ENCODE measurements around the gene MED4. TPM values are rescaled to one million over a fixed set of nuclear protein-coding genes. Genes with fewer than 3 reads are reported as not detected.
A peak's percentile ranks its signal among the peaks of the same experiment; 100 is the strongest.

MED4 gene
- total RNA-seq, 2 donors from 2014 or later = 43.6 to 47.6 TPM

DNA sequence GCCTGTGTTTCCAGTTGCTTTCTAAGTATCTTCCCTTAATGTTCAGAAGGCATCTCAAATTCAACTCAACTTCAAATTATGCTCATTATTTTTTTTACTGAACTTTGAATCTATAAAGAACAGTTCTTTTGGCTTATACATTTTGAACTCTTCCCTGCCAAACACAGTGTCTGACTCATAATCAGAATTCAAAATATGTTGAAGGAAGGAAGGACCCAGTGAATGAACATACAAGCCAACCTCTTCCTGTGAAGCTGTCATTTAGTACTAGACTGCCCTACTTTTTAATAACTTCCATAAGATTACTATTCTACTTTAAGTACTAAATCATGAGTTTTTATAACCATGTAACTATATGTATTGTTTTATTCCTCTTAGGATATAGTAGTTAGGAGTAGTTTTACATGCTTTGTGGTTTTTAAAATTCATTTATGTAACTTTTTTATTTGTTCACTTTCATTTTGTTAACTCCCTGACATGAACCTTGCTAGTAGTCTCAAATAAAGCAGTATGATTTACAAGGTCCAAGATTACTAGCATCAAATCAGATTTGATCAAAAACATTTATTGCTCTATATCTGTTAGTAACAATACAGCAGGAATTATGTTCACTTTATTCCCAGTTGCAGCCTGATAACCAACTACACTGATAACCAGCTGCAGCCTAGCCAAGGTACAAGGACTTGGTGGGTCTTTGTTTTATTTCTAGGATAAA is 51.0 kb downstream of the MED4 start:
- intact Hi-C loops (cut with DNase I, micrococcal nuclease) = no loop called here

GRCh38 chr13:48042894-48043293 is 52.0 kb downstream of the MED4 start:
- intact Hi-C loops (cut with DNase I, micrococcal nuclease) = no loop called here
- ATAC-seq (peak; percentile 65), DNase-seq (no peak)

More for the DNA sequence above, 51.0 kb downstream of the MED4 start:
- ATAC-seq (peak; percentile 50), DNase-seq (no peak)

- DNase-seq (no peak), ATAC-seq (no peak)
- intact Hi-C loops (cut with DNase I, micrococcal nuclease) = no loop called here
Measured at GRCh38 chr13:48040896-48041295, 54.0 kb downstream of the MED4 start.

DNA sequence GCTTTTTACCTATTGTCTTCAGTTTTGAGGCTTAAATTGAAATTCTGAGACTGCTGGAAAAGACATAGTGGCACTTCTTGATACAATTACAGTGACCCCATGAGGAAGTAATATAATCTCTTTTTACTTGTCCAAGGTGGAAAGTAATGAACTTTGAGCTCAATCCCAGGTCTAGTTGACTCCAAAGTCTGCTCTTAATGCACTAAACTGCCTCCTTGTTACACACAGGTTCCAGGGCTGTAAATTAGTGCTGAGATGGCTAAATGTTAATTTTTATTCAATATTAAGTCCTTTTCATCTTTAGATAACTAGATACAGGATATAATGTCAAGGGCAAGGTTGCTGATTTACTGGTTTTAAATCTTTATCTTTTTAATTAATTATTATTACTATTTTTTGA is 54.9 kb downstream of the MED4 start:
- ATAC-seq = peak; percentile 43
- intact Hi-C loops (cut with DNase I, micrococcal nuclease) = no loop called here
- no peak for DNase-seq

- peak; percentile 13 for ATAC-seq
- intact Hi-C loops (cut with DNase I, micrococcal nuclease) = no loop called here
- DNase-seq = no peak
Measured at GRCh38 chr13:48038761-48039160, 56.1 kb downstream of the MED4 start.

- intact Hi-C loops (cut with DNase I, micrococcal nuclease) = no loop called here
- peak; percentile 91 to 96 for DNase-seq
- ATAC-seq = peak; percentile 89
Measured at GRCh38 chr13:48037346-48038173, 57.3 kb downstream of the MED4 start, which contains the start of gene NUDT15. TSS of gene NUDT15 (plus strand) at chr13:48037726. CDS start at chr13:48037747, 21 bp downstream.

DNA sequence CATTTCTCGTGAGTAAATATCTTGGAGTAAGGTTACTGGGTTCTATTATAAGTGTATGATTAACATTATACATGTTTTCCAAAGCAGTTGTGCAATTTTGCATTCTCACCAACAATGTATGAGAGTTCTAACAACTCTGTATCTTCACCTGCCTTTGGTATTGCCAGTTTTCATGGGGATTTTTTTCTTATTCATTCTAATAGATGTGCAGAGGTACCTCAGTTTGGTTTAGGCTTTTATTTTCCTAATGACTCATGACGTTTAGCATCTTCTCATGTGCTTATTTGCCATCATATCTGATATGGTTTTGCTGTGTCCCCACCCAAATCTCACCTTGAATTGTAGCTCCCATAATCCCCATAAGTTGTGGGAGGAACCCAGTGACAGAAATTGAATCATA is 65.0 kb downstream of the MED4 start:
- intact Hi-C loops (cut with DNase I, micrococcal nuclease) = no loop called here
- ATAC-seq = no peak

DNA sequence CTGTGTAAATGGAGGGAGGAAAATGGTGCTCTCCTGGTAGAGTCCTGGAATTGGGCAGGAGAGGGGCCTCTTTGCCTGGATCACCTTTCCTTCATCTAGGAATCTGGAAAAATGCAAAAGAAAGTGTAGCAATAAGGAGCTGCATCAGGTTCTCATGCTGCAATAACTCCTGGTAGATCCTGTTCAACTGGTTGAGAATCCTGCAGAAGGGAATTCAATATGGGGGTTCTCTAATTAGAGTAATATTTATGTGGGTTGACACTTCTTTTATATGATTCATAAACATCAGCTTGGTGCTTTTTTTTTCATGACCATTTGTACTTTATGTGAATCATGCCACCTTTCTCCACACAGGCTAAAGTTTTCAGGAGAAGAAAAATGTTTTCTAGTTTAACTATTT is 66.8 kb downstream of the MED4 start:
- ATAC-seq = no peak
- intact Hi-C loops (cut with DNase I, micrococcal nuclease) = no loop called here
- DNase-seq = no peak

More for the DNA sequence above, 65.0 kb downstream of the MED4 start:
- no peak for DNase-seq

Other genes with a start within 250 kb of the MED4 start
- gene SUCLA2, start 93.8 kb downstream of the MED4 start, total RNA-seq = 10 to 100 TPM; 53.0 to 62.3 TPM
- gene NUDT15, start 57.4 kb downstream of the MED4 start, total RNA-seq = 10 to 100 TPM; 22.0 to 24.5 TPM
- 100 to 1,000 TPM; 393 to 473 TPM for gene ITM2B, start 138.1 kb upstream of the MED4 start, total RNA-seq
- gene RB1, start 208.6 kb upstream of the MED4 start, total RNA-seq = 10 to 100 TPM; 23.0 to 26.3 TPM

Data from left colon (tissue), 2 donors.